Tibial nerve (tissue), 4 donors: Measurements from ENCODE around the gene ANGPTL3.

Experiments
- EP300 ChIP-seq, 2 donors: sonication (generic); formaldehyde crosslinking; IDR thresholded peaks; one replicate each; pipeline ENCODE4 v1.6.1; 2017; ENCODE audit warnings: antibody characterized with exemption in 2 of 2, mild to moderate bottlenecking in 1 of 2
- POLR2A ChIP-seq, 2 donors: fragments of 450-650 bp; IDR thresholded peaks; one replicate each; pipeline ENCODE4 v1.6.1; 2017; ENCODE audit warnings: antibody characterized with exemption in 2 of 2, mild to moderate bottlenecking in 2 of 2, moderate library complexity in 2 of 2
- TF ChIP-seq, protein P1 (sequence below), 5 experiments: fragments of 200-600 bp in 3 of 5; fragments of 450-650 bp in 2 of 5; sonication (generic) in 3 of 5; IDR thresholded peaks; one replicate each; pipeline ENCODE4 v1.5.1; 2016 to 2019; ENCODE audit warnings: antibody characterized with exemption in 5 of 5, mild to moderate bottlenecking in 3 of 5, moderate library complexity in 2 of 5

DNA sequence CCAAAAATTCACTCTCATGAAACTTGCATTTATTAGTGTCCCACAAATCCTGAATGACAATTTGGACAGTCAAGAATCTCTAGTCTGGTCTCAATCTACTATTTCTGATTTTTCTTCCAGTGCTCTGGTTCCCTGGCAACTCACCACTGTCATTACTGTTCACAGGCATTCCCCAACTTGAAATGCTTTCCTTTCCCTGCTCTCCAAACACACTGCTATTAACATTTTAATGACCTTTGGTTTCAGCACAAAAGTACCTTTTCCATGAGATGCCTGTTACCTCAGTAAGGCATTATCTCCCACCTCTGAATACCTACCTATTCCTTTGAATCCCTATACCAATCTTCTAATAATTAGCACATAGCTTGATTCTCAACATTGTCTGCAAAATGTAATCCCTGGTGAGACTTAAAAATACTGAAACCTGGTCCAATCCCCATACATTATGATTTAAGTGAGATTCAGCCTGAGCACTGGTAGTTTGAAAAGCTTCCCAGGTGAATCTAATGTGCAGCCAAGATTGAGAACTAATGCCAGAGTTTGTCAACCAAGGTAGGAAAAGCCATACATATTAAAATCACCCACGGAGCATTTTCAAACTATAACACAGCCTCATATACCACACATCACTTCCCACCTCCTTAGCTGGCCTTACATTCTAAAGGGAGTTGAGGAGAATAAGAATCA lies 11.7 kb upstream of the ANGPTL3 start:
- TF ChIP-seq, protein P1, sequence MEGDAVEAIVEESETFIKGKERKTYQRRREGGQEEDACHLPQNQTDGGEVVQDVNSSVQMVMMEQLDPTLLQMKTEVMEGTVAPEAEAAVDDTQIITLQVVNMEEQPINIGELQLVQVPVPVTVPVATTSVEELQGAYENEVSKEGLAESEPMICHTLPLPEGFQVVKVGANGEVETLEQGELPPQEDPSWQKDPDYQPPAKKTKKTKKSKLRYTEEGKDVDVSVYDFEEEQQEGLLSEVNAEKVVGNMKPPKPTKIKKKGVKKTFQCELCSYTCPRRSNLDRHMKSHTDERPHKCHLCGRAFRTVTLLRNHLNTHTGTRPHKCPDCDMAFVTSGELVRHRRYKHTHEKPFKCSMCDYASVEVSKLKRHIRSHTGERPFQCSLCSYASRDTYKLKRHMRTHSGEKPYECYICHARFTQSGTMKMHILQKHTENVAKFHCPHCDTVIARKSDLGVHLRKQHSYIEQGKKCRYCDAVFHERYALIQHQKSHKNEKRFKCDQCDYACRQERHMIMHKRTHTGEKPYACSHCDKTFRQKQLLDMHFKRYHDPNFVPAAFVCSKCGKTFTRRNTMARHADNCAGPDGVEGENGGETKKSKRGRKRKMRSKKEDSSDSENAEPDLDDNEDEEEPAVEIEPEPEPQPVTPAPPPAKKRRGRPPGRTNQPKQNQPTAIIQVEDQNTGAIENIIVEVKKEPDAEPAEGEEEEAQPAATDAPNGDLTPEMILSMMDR (IDR thresholded peaks at IDR 0.05): no peak
- no peak for TF ChIP-seq POLR2A (IDR thresholded peaks at IDR 0.05)
- no peak for TF ChIP-seq EP300 (IDR thresholded peaks at IDR 0.05)
